Astrocyte (in vitro differentiated cells and primary cell): ENCODE measurements around the gene TES. TPM values are rescaled to one million over a fixed set of nuclear protein-coding genes. Genes with fewer than 3 reads are reported as not detected.

ENCODE experiments used
- DNase-seq: peaks from one replicate; pipeline ENCODE4 v3.0.0-alpha.2; 2010; ENCODE audit warnings: low read depth
- FAIRE-seq: peaks from 2 replicates; lab custom pipeline; 2011; peaks lifted over from hg19 to GRCh38; lab: Jason Lieb, UNC
- H2AFZ ChIP-seq: 2 replicates; pipeline ENCODE4 v1.6.0; 2012; ENCODE audit warnings: low read depth, low read length, inconsistent platforms
- H3K27ac ChIP-seq: 2 replicates; pipeline ENCODE4 v1.5.1; 2011; ENCODE audit warnings: low read depth, low read length, inconsistent platforms
- H3K27me3 ChIP-seq: 2 replicates; pipeline ENCODE4 v1.6.0; 2011; ENCODE audit warnings: low read length, inconsistent platforms; ENCODE audit not compliant: insufficient read depth
- H3K36me3 ChIP-seq: 2 replicates; pipeline ENCODE4 v1.5.1; 2011; ENCODE audit warnings: low read length, inconsistent platforms; ENCODE audit not compliant: insufficient read depth
- H3K4me1 ChIP-seq: 2 replicates; pipeline ENCODE4 v1.5.1; 2011; ENCODE audit warnings: low read length, inconsistent platforms; ENCODE audit not compliant: insufficient read depth
- H3K4me2 ChIP-seq: 2 replicates; pipeline ENCODE4 v1.6.0; 2012; ENCODE audit warnings: low read length, inconsistent platforms
- H3K4me3 ChIP-seq: 2 replicates; pipeline ENCODE4 v1.5.1; 2011; ENCODE audit warnings: low read depth, mild to moderate bottlenecking, low read length, inconsistent platforms; ENCODE audit not compliant: insufficient read depth
- H3K79me2 ChIP-seq: 2 replicates; pipeline ENCODE4 v1.6.0; 2012; ENCODE audit warnings: mild to moderate bottlenecking, low read length, inconsistent platforms; ENCODE audit not compliant: insufficient read depth
- H3K9ac ChIP-seq: 2 replicates; pipeline ENCODE4 v1.6.0; 2012; ENCODE audit warnings: mild to moderate bottlenecking, low read length, inconsistent platforms
- H3K9me3 ChIP-seq: 2 replicates; pipeline ENCODE4 v1.5.1; 2012; ENCODE audit warnings: low read depth, mild to moderate bottlenecking, low read length, inconsistent platforms; ENCODE audit not compliant: insufficient read depth
- H4K20me1 ChIP-seq: 2 replicates; pipeline ENCODE4 v1.6.0; 2012; ENCODE audit warnings: low read length, inconsistent platforms; ENCODE audit not compliant: insufficient read depth
- H3K27ac Mint-ChIP-seq: one replicate; pipeline ENCODE4 v1.8.0; 2021; ENCODE audit warnings: mild to moderate bottlenecking, mixed read lengths; ENCODE audit not compliant: unreplicated experiment
- H3K27me3 Mint-ChIP-seq: one replicate; pipeline ENCODE4 v1.8.0; 2021; ENCODE audit warnings: low read depth, mixed read lengths; ENCODE audit not compliant: unreplicated experiment
- H3K36me3 Mint-ChIP-seq: one replicate; pipeline ENCODE4 v1.8.0; 2021; ENCODE audit warnings: low read depth, mixed read lengths; ENCODE audit not compliant: unreplicated experiment
- H3K4me1 Mint-ChIP-seq: one replicate; pipeline ENCODE4 v1.8.0; 2021; ENCODE audit warnings: low read depth, mixed read lengths; ENCODE audit not compliant: unreplicated experiment
- H3K4me3 Mint-ChIP-seq: one replicate; pipeline ENCODE4 v1.8.0; 2021; ENCODE audit warnings: mild to moderate bottlenecking, moderate library complexity, mixed read lengths; ENCODE audit not compliant: unreplicated experiment
- H3K9me3 Mint-ChIP-seq: one replicate; pipeline ENCODE4 v1.8.0; 2021; ENCODE audit warnings: mild to moderate bottlenecking, mixed read lengths; ENCODE audit not compliant: unreplicated experiment
- CTCF ChIP-seq: IDR thresholded peaks from 2 replicates; pipeline ENCODE4 v1.5.1; 2011; ENCODE audit warnings: low read depth, mild to moderate bottlenecking, inconsistent platforms, low read length, moderate library complexity; ENCODE audit not compliant: insufficient read depth
- EZH2 ChIP-seq: IDR thresholded peaks from 2 replicates; pipeline ENCODE4 v1.6.1; 2012; ENCODE audit warnings: mild to moderate bottlenecking, low read length, inconsistent platforms; ENCODE audit not compliant: insufficient read depth
- total RNA-seq: library from RNA; stranded (reverse); gene quantifications from 2 replicates; pipeline ENCODE4 v1.2.1, GENCODE V29; 2021

TES gene
- total RNA-seq, 1 donor from 2014 or later: 179 TPM

GRCh38 chr7:116169060-116169459, 41.3 kb upstream of the TES start:
- TF ChIP-seq CTCF: no peak
- TF ChIP-seq EZH2: no peak
- no peaks in the 10 kb centered on the region for H3K9me3 Mint-ChIP-seq
- DNase-seq: peak; percentile 69

GRCh38 chr7:116170180-116170579, 40.2 kb upstream of the TES start:
- Histone ChIP-seq H3K27me3 (no peaks in the 10 kb centered on the region), H2AFZ (no peak overlapping the region), H4K20me1 (no peaks in the 10 kb centered on the region), H3K4me1 (peaks cover 19% of the 10 kb centered on the region), H3K36me3 (no peaks in the 10 kb centered on the region), H3K27ac (no peak overlapping the region), H3K79me2 (no peaks in the 10 kb centered on the region), H3K4me2 (no peak overlapping the region), H3K9ac (no peak overlapping the region), H3K9me3 (no peaks in the 10 kb centered on the region), H3K4me3 (no peak overlapping the region)
- TF ChIP-seq CTCF: no peak
- no peak for TF ChIP-seq EZH2
- Mint-ChIP-seq H3K36me3 (no peaks in the 10 kb centered on the region), H3K4me3 (no peak overlapping the region), H3K27me3 (peaks cover 3% of the 10 kb centered on the region), H3K4me1 (peaks cover 26% of the 10 kb centered on the region), H3K27ac (no peak overlapping the region), H3K9me3 (peaks cover 1% of the 10 kb centered on the region)
- FAIRE-seq (no peak), DNase-seq (no peak)

More at GRCh38 chr7:116169060-116169459, 41.3 kb upstream of the TES start:
- H3K27ac Mint-ChIP-seq: peak overlapping the region; percentile 81
- H4K20me1 ChIP-seq: no peaks in the 10 kb centered on the region
- H3K36me3 Mint-ChIP-seq: no peaks in the 10 kb centered on the region
- peak overlapping the region; percentile 24 for H3K27ac ChIP-seq
- peak overlapping the region; percentile 9 for H3K4me2 ChIP-seq
- H3K27me3 ChIP-seq: no peaks in the 10 kb centered on the region
- H3K4me3 ChIP-seq: no peak overlapping the region
- H3K4me3 Mint-ChIP-seq: no peak overlapping the region
- H3K27me3 Mint-ChIP-seq: peaks cover 3% of the 10 kb centered on the region
- peaks cover 26% of the 10 kb centered on the region for H3K4me1 Mint-ChIP-seq
- H3K9ac ChIP-seq: no peak overlapping the region
- no peaks in the 10 kb centered on the region for H3K79me2 ChIP-seq
- H3K4me1 ChIP-seq: peaks cover 19% of the 10 kb centered on the region
- H2AFZ ChIP-seq: no peak overlapping the region
- no peaks in the 10 kb centered on the region for H3K36me3 ChIP-seq
- no peaks in the 10 kb centered on the region for H3K9me3 ChIP-seq
- no peak for FAIRE-seq

- no peak overlapping the region for H3K4me3 Mint-ChIP-seq
- H3K4me1 Mint-ChIP-seq: peaks cover 22% of the 10 kb centered on the region
- H3K36me3 Mint-ChIP-seq: no peaks in the 10 kb centered on the region
- H3K9me3 ChIP-seq: no peaks in the 10 kb centered on the region
- no peak overlapping the region for H2AFZ ChIP-seq
- no peaks in the 10 kb centered on the region for H3K36me3 ChIP-seq
- H3K9ac ChIP-seq: no peak overlapping the region
- H3K9me3 Mint-ChIP-seq: peaks cover 3% of the 10 kb centered on the region
- no peaks in the 10 kb centered on the region for H3K27me3 ChIP-seq
- peaks cover 3% of the 10 kb centered on the region for H3K27me3 Mint-ChIP-seq
- H3K4me3 ChIP-seq: no peak overlapping the region
- H3K27ac ChIP-seq: no peak overlapping the region
- no peak for DNase-seq
- no peak for FAIRE-seq
- peaks cover 19% of the 10 kb centered on the region for H3K4me1 ChIP-seq
- no peaks in the 10 kb centered on the region for H3K79me2 ChIP-seq
- no peaks in the 10 kb centered on the region for H4K20me1 ChIP-seq
- TF ChIP-seq CTCF: no peak
- TF ChIP-seq EZH2: no peak
- H3K27ac Mint-ChIP-seq: no peak overlapping the region
- no peak overlapping the region for H3K4me2 ChIP-seq
These were observed 39.2 kb upstream of the TES start for GRCh38 chr7:116171094-116171493.
